ENCODE results near the gene IL20RA.
"Not testable (repeated sequence)": the region's sequence is repeated elsewhere in the genome, so short reads cannot be mapped to it uniquely, and the experiment has no call there.

Gene IL20RA

GRCh38 chr6:136962661-136963060 is 82.1 kb downstream of the IL20RA start:
- TF ChIP-seq CTCF (conservative IDR thresholded peaks at IDR 0.05) (no peak), ZFX (IDR thresholded peaks at IDR 0.05) (no peak)
- H3K27ac ChIP-seq: no peak overlapping the region

GRCh38 chr6:136961848-136962247 is 82.9 kb downstream of the IL20RA start:
- no peak overlapping the region for H3K27ac ChIP-seq
- TF ChIP-seq CTCF (conservative IDR thresholded peaks at IDR 0.05): no peak
- no peak for TF ChIP-seq ZFX (IDR thresholded peaks at IDR 0.05)

DNA sequence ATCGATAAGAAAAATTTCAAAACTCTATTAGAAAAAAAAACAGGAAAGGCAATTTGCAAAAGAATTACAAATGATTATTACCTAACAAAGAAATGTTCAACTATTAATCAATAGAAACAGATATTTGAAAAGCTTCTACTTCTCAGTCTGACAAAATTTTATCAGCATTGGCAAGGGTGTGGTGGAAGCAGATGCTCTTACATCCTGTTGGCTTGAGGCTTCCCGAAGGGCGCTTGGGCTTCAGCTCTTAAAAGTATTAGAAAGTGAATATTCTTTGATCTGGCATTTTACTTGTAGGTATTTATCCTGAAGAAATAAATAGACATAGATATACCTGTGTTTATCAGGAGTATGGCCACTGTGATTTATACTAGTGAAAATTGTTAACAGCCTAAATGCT is 84.0 kb downstream of the IL20RA start:
- TF ChIP-seq ZFX (IDR thresholded peaks at IDR 0.05): no peak
- TF ChIP-seq CTCF (conservative IDR thresholded peaks at IDR 0.05): no peak
- H3K27ac ChIP-seq: no peak overlapping the region

- H3K27ac ChIP-seq: not testable (repeated sequence)
These were observed 84.8 kb downstream of the IL20RA start for GRCh38 chr6:136959935-136960334.

- no peak for TF ChIP-seq CTCF (conservative IDR thresholded peaks at IDR 0.05)
- no peak for TF ChIP-seq ZFX (IDR thresholded peaks at IDR 0.05)
- H3K27ac ChIP-seq: no peak overlapping the region
These were observed 85.3 kb downstream of the IL20RA start for GRCh38 chr6:136959471-136959891.

GRCh38 chr6:136958168-136958567 is 86.6 kb downstream of the IL20RA start:
- H3K27ac ChIP-seq: no peak overlapping the region

DNA sequence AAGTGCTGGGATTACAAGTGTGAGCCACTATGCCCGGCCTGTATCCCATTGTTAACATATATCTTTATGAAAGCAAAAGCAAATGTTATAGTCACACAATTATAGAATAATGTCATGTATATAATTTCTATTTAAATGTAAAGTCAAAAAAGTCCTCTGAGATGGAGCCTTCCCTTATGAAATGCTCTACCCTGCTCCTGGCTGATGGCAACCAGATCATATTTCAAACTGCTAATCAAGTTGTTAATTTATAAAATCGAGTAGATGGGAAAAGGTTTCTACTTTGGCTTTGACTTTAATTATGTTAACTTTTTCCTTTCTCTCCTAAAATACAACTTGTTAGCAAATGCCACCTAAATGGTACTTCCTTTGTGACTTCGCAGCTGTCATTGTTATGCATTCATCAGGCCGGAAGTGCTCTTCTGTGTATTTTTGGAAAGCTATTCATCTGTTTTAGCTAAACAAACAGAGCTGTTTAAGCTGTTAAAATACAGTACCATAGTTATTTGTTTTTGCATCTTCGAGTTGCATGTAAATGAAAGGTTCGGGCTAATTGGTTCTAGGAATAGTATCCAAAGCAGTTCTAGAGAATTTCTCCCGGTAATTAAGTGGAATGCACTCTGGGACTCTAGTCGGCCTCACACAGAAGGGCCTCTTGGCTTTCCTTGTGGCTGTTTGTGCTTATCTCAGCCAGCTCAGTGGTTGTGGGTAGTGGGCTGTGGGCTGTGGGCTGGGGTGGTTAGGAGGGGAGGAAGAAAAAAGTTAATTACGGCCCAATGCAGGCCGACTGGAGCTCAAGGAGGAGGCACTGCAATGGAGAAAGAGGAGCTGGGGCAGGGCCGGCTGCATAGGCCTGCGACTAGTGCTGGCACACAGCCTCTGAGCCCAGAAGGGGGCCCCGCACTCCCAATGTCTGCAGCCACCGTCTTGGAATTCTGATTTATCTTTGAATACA is 87.9 kb downstream of the IL20RA start:
- no peak for TF ChIP-seq CTCF (conservative IDR thresholded peaks at IDR 0.05)
- no peak for TF ChIP-seq ZFX (IDR thresholded peaks at IDR 0.05)
- no peak overlapping the region for H3K27ac ChIP-seq

More at GRCh38 chr6:136958168-136958567, 86.6 kb downstream of the IL20RA start:
- no peak for TF ChIP-seq CTCF (conservative IDR thresholded peaks at IDR 0.05)
- TF ChIP-seq ZFX (IDR thresholded peaks at IDR 0.05): no peak

DNA sequence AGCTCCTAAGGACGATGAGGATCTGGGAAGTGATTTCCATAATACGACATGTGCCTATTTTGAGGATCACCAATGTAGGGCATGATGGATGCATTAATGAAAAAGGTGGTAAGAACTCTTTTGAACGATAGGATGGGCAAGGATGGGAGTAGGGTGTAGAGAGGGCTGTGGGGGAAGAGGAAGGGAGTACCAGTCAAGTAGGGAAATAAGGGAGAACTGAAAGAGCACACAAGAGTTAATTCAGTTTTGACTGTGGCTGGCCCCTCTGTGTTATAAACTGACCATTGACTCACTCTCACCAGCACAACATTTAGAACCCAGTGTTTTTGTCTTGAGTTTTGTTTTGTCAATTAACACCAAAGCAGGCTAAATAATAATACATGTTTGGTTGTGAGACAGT is 89.6 kb downstream of the IL20RA start:
- TF ChIP-seq ZFX (IDR thresholded peaks at IDR 0.05) (no peak), CTCF (conservative IDR thresholded peaks at IDR 0.05) (no peak)
- H3K27ac ChIP-seq: no peak overlapping the region

Data from C4-2B (cell line).